Effector CD4-positive, alpha-beta T cell (primary cell): ENCODE results near the gene MEGF10.

ENCODE experiments used
- DNase-seq: peaks from one replicate; pipeline ENCODE4 v3.0.0-alpha.2; 2020

Gene MEGF10

GRCh38 chr5:127418367-127418766 is 127.8 kb downstream of the MEGF10 start:
- DNase-seq = no peak

GRCh38 chr5:127418974-127419682 is 128.5 kb downstream of the MEGF10 start:
- no peak for DNase-seq

- DNase-seq = no peak
Measured at GRCh38 chr5:127419683-127420257, 129.2 kb downstream of the MEGF10 start.

- no peak for DNase-seq
Measured at GRCh38 chr5:127420758-127421157, 130.2 kb downstream of the MEGF10 start.

GRCh38 chr5:127421471-127421870 is 130.9 kb downstream of the MEGF10 start:
- no peak for DNase-seq

GRCh38 chr5:127423173-127423798 is 132.7 kb downstream of the MEGF10 start:
- DNase-seq = no peak

- DNase-seq = no peak
Measured at GRCh38 chr5:127425037-127425436, 134.4 kb downstream of the MEGF10 start.

- DNase-seq = no peak
Measured at GRCh38 chr5:127425868-127426267, 135.3 kb downstream of the MEGF10 start.

- no peak for DNase-seq
Measured at GRCh38 chr5:127426661-127427060, 136.1 kb downstream of the MEGF10 start.

GRCh38 chr5:127428276-127428675 is 137.7 kb downstream of the MEGF10 start:
- DNase-seq = no peak

GRCh38 chr5:127428748-127429147 is 138.2 kb downstream of the MEGF10 start:
- no peak for DNase-seq

- no peak for DNase-seq
Measured at GRCh38 chr5:127429928-127430327, 139.3 kb downstream of the MEGF10 start.

GRCh38 chr5:127430627-127431026 is 140.0 kb downstream of the MEGF10 start:
- DNase-seq = no peak

- DNase-seq = no peak
Measured at GRCh38 chr5:127431977-127432585, 141.5 kb downstream of the MEGF10 start.

GRCh38 chr5:127433526-127433925 is 142.9 kb downstream of the MEGF10 start:
- DNase-seq = no peak

GRCh38 chr5:127434588-127434987 is 144.0 kb downstream of the MEGF10 start:
- no peak for DNase-seq

- no peak for DNase-seq
Measured at GRCh38 chr5:127435821-127436220, 145.2 kb downstream of the MEGF10 start.

GRCh38 chr5:127439644-127440043 is 149.0 kb downstream of the MEGF10 start:
- no peak for DNase-seq

- no peak for DNase-seq
Measured at GRCh38 chr5:127440831-127441230, 150.2 kb downstream of the MEGF10 start.

GRCh38 chr5:127441799-127442484 is 151.3 kb downstream of the MEGF10 start:
- DNase-seq = no peak

GRCh38 chr5:127444171-127444570 is 153.6 kb downstream of the MEGF10 start:
- no peak for DNase-seq

- DNase-seq = no peak
Measured at GRCh38 chr5:127445328-127445727, 154.7 kb downstream of the MEGF10 start.

GRCh38 chr5:127446626-127447025 is 156.0 kb downstream of the MEGF10 start:
- DNase-seq = no peak
